B cell (primary cell): Measurements from ENCODE around the gene COQ7. TPM values are rescaled to one million over a fixed set of nuclear protein-coding genes. Genes with fewer than 3 reads are reported as not detected.

ENCODE experiments used
- ATAC-seq: fragments of 200-7000 bp; cut with Tn5 transposase; one replicate; pipeline ENCODE4 v1.10.0; 2021; ENCODE audit warnings: low read depth, mild to moderate bottlenecking, moderate number of reproducible peaks, moderate library complexity
- CTCF ChIA-PET: fragments of 350-600 bp; sonication (Branson Sonifier 250); formaldehyde crosslinking; loops from one replicate; lab custom pipeline; 2021; ENCODE audit warnings: antibody characterized with exemption, inconsistent platforms; lab: Charles Lee
- POLR2A ChIA-PET: fragments of 350-600 bp; sonication (Branson Sonifier 250); formaldehyde crosslinking; loops from one replicate; lab custom pipeline; 2021; ENCODE audit warnings: antibody characterized with exemption; lab: Charles Lee
- DNase-seq: peaks from one replicate; pipeline ENCODE4 v3.0.0; 2013
- H2AFZ ChIP-seq: 2 replicates; pipeline ENCODE4 v1.6.1; 2012; ENCODE audit warnings: mild to moderate bottlenecking, low read depth, low read length; ENCODE audit not compliant: insufficient read depth, poor library complexity, severe bottlenecking
- H3K27ac ChIP-seq, 2 donors: 1 replicate in 1 of 2; 2 replicates in 1 of 2; pipeline ENCODE4 v1.5.1; 2012 to 2013; ENCODE audit warnings: low read length in 2 of 2, mild to moderate bottlenecking in 2 of 2, moderate library complexity in 1 of 2
- H3K27me3 ChIP-seq, 4 experiments: fragments of 200-600 bp in 1 of 4; sonication (generic) in 1 of 4; replicated peaks in 1 of 4; 1 replicate in 2 of 4; 2 replicates in 2 of 4; pipeline versions ENCODE4 v1.6.1 to v1.7.0; 2013 to 2016; ENCODE audit warnings: low read length in 3 of 4, mild to moderate bottlenecking in 2 of 4, mixed read lengths in 1 of 4, moderate library complexity in 1 of 4; ENCODE audit not compliant: insufficient read depth in 4 of 4, control insufficient read depth in 3 of 4; ENCODE audit errors: control extremely low read depth in 1 of 4
- H3K36me3 ChIP-seq, 2 experiments: replicated peaks in 1 of 2; 1 replicate in 1 of 2; 2 replicates in 1 of 2; pipeline versions ENCODE4 v1.6.1 to v1.7.1; 2013; ENCODE audit warnings: low read length in 1 of 2; ENCODE audit not compliant: insufficient read depth in 2 of 2, control insufficient read depth in 1 of 2; ENCODE audit errors: control extremely low read depth in 1 of 2, extremely low read depth in 1 of 2
- H3K4me1 ChIP-seq, 2 donors: fragments of 200-600 bp in 1 of 2; sonication (generic) in 1 of 2; 1 replicate in 1 of 2; 2 replicates in 1 of 2; pipeline versions ENCODE4 v1.5.1 to v1.6.1; 2013 to 2017; ENCODE audit warnings: low read length in 2 of 2; ENCODE audit not compliant: control insufficient read depth in 2 of 2, insufficient read depth in 2 of 2
- H3K4me2 ChIP-seq: replicated peaks from 2 replicates; pipeline ENCODE3; 2012; ENCODE audit warnings: mild to moderate bottlenecking, low read depth, low read length; ENCODE audit not compliant: poor library complexity, severe bottlenecking
- H3K4me3 ChIP-seq, 5 experiments: fragments of 200-600 bp in 1 of 5; sonication (generic) in 1 of 5; 1 replicate in 3 of 5; 2 replicates in 2 of 5; pipeline versions ENCODE4 v1.5.1 to v1.7.0; 2011 to 2016; ENCODE audit warnings: low read length in 4 of 5, mild to moderate bottlenecking in 4 of 5, low read depth in 2 of 5, control low read depth in 1 of 5, moderate library complexity in 1 of 5; ENCODE audit not compliant: insufficient read depth in 1 of 5; ENCODE audit errors: control extremely low read depth in 1 of 5, extremely low read depth in 1 of 5
- H3K79me2 ChIP-seq: fragments of 200-600 bp; sonication (generic); one replicate; pipeline ENCODE4 v1.6.0; 2016; ENCODE audit warnings: low read length; ENCODE audit not compliant: control insufficient read depth, insufficient read depth
- H3K9ac ChIP-seq: fragments of 200-600 bp; sonication (generic); 2 replicates; pipeline ENCODE4 v1.6.1; 2017; ENCODE audit warnings: mild to moderate bottlenecking, low read length, moderate library complexity
- H3K9me3 ChIP-seq, 3 donors: one replicate each; pipeline versions ENCODE4 v1.6.1 to v1.7.1; 2013; ENCODE audit warnings: low read length in 2 of 3; ENCODE audit not compliant: control insufficient read depth in 2 of 3, insufficient read depth in 1 of 3; ENCODE audit errors: control extremely low read depth in 1 of 3
- H4K20me1 ChIP-seq: 2 replicates; pipeline ENCODE4 v1.6.0; 2012; ENCODE audit warnings: mild to moderate bottlenecking, low read length; ENCODE audit not compliant: insufficient read depth, control insufficient read depth, poor library complexity, severe bottlenecking
- H3K27ac Mint-ChIP-seq: one replicate; pipeline ENCODE4 v1.8.0; 2021; ENCODE audit warnings: mixed read lengths
- H3K27me3 Mint-ChIP-seq: one replicate; pipeline ENCODE4 v1.8.0; 2021; ENCODE audit warnings: mixed read lengths
- H3K4me1 Mint-ChIP-seq: one replicate; pipeline ENCODE4 v1.8.0; 2021; ENCODE audit warnings: mixed read lengths
- H3K4me3 Mint-ChIP-seq: one replicate; pipeline ENCODE4 v1.8.0; 2021; ENCODE audit warnings: mixed read lengths
- H3K9me3 Mint-ChIP-seq: one replicate; pipeline ENCODE4 v1.8.0; 2022; ENCODE audit warnings: mixed read lengths; ENCODE audit not compliant: insufficient read depth
- EZH2 ChIP-seq: IDR thresholded peaks from 2 replicates; pipeline ENCODE4 v1.6.1; 2012; ENCODE audit warnings: borderline replicate concordance, low read depth, mild to moderate bottlenecking, moderate library complexity, low read length; ENCODE audit not compliant: insufficient read depth, poor library complexity, severe bottlenecking
- WGBS: methylation state at CpG from one replicate; pipeline ENCODE4 v1.1.5; 2013; ENCODE audit warnings: missing lambda C conversion rate; ENCODE audit not compliant: insufficient coverage; 5-methylcytosine and 5-hydroxymethylcytosine counted together
- intact Hi-C: fragments of 100-400 bp; cut with micrococcal nuclease; formaldehyde crosslinking; loops from one replicate; pipeline ENCODE4 v1.10.0; 2022
- polyA plus RNA-seq: library from polyadenylated mRNA; depleted of rRNA; stranded (reverse); fragments of >200 nt; gene quantifications from 2 replicates; pipeline ENCODE4 v1.2.3, GENCODE V29; 2012
- total RNA-seq, 2 donors: library from RNA; stranded (reverse); fragments of 120-200 nt in 1 of 2; gene quantifications; 1 replicate in 1 of 2; 2 replicates in 1 of 2; pipeline versions ENCODE4 v1.2.3 to v1.2.4, GENCODE V29; 2013 to 2022
- TF ChIP-seq, protein P1 (sequence below): fragments of 200-600 bp; IDR thresholded peaks from one replicate; pipeline ENCODE4 v1.8.0; 2022; ENCODE audit warnings: antibody characterized with exemption, mild to moderate bottlenecking

COQ7 gene
- total and polyA plus RNA-seq, 2 donors (not counting 1 experiment from before 2014, with no cell fraction given): 8.1 to 19.4 TPM

DNA sequence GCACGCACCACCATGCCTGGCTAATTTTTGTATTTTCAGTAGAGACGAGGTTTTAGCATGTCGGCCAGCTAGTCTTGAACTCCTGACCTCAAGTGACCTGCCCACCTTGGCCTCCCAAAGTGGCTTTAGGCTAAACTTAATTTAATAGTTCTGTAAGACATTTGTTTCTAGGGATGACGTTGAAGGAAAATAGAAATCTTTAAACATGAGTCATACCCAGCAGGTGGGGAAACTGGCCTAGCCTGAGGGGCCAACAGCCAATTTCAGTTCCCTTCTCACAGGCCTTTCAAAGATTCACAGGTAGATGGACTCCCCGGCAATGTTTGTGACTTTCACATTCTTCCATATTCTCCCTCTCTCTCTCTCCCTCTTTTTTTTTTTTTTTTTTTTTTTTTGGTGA is 28.2 kb downstream of the COQ7 start:
- no peak overlapping the region for H2AFZ ChIP-seq
- 60% methylated on average over 1 of the region's 5 CpGs for WGBS
- intact Hi-C loops: no loop called here
- no peak for TF ChIP-seq EZH2
- TF ChIP-seq, protein P1, sequence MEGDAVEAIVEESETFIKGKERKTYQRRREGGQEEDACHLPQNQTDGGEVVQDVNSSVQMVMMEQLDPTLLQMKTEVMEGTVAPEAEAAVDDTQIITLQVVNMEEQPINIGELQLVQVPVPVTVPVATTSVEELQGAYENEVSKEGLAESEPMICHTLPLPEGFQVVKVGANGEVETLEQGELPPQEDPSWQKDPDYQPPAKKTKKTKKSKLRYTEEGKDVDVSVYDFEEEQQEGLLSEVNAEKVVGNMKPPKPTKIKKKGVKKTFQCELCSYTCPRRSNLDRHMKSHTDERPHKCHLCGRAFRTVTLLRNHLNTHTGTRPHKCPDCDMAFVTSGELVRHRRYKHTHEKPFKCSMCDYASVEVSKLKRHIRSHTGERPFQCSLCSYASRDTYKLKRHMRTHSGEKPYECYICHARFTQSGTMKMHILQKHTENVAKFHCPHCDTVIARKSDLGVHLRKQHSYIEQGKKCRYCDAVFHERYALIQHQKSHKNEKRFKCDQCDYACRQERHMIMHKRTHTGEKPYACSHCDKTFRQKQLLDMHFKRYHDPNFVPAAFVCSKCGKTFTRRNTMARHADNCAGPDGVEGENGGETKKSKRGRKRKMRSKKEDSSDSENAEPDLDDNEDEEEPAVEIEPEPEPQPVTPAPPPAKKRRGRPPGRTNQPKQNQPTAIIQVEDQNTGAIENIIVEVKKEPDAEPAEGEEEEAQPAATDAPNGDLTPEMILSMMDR: no peak
- no peaks in the 10 kb centered on the region for H3K36me3 ChIP-seq
- H3K9ac ChIP-seq: no peak overlapping the region
- DNase-seq (no peak), ATAC-seq (peak; percentile 43)
- no peaks in the 10 kb centered on the region for H4K20me1 ChIP-seq
- no peak overlapping the region for H3K4me3 Mint-ChIP-seq
- peaks cover 15% of the 10 kb centered on the region for H3K9me3 Mint-ChIP-seq
- no peak overlapping the region for H3K4me2 ChIP-seq
- H3K27me3 ChIP-seq: peaks cover 0 to 4% (median 0%) of the 10 kb centered on the region in 4 experiments
- H3K9me3 ChIP-seq: peaks cover 0 to 13% (median 5%) of the 10 kb centered on the region in 3 donors
- no peak overlapping the region for H3K4me3 ChIP-seq
- H3K79me2 ChIP-seq: no peaks in the 10 kb centered on the region
- H3K4me1 ChIP-seq: no peaks in the 10 kb centered on the region
- H3K4me1 Mint-ChIP-seq: peaks cover 11% of the 10 kb centered on the region
- no peak overlapping the region for H3K27ac Mint-ChIP-seq
- no peak overlapping the region for H3K27ac ChIP-seq
- H3K27me3 Mint-ChIP-seq: no peaks in the 10 kb centered on the region
- ChIA-PET CTCF (interaction anchor here (0.9 to 2.4 kb wide), 7 partner anchors 9 to 279 kb away, joined by 3 to 13 read pairs (median 4); no protein-coding TSS in a partner anchor), POLR2A (interaction anchor here (1.2 kb wide), 1 partner anchor 35 kb away, joined by 3 read pairs; no protein-coding TSS in a partner anchor)

DNA sequence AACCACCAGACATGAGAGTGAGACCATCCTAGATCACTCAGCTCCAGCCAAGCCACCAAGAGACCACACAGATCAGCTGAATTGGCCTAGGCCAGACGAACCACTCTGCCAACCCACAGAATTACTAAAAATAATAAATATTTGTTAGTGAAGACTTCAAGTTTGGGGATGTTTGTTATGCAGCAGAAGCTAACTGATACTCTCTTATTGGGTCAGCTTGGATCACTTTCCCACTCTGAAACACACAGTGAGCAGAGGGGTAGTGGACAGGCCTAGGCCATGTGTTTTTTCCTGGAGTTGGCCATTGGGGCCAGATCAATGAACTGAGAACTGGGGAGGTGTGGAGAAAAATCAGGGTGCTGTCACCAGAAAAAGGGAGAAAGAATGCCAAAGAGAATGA is 30.8 kb downstream of the COQ7 start:
- Mint-ChIP-seq H3K27me3 (no peaks in the 10 kb centered on the region), H3K4me3 (no peak overlapping the region), H3K4me1 (peaks cover 11% of the 10 kb centered on the region), H3K27ac (no peak overlapping the region), H3K9me3 (peaks cover 9% of the 10 kb centered on the region)
- ChIA-PET POLR2A (no interaction called here), CTCF (no interaction called here)
- intact Hi-C loops: no loop called here
- Histone ChIP-seq H3K79me2 (no peaks in the 10 kb centered on the region), H3K9ac (no peak overlapping the region), H3K4me1 (no peaks in the 10 kb centered on the region), H3K4me3 (no peak overlapping the region), H3K27ac (no peak overlapping the region), H3K27me3 (peaks cover 0 to 4% (median 0%) of the 10 kb centered on the region in 4 experiments), H2AFZ (no peak overlapping the region), H3K4me2 (no peak overlapping the region), H3K36me3 (no peaks in the 10 kb centered on the region), H4K20me1 (no peaks in the 10 kb centered on the region), H3K9me3 (peaks cover 0 to 9% (median 4%) of the 10 kb centered on the region in 3 donors)
- no peak for DNase-seq
- no peak for ATAC-seq
- no CpG with 5 or more reads among the region's 1 CpG for WGBS
- no peak for TF ChIP-seq EZH2
- TF ChIP-seq, protein P1: no peak
